Stimulated activated CD4-positive, alpha-beta T cell treated with anti-CD3 and anti-CD28 coated beads, Interleukin-1b, Interleukin-23, amount 100 ng/mL, for 48 hours (primary cell): Measurements from ENCODE around the gene PSMC2.
"Not testable (repeated sequence)": the region's sequence is repeated elsewhere in the genome, so short reads cannot be mapped to it uniquely, and the experiment has no call there.

Experiments
- DNase-seq: peaks from one replicate; pipeline ENCODE4 v3.0.0-alpha.2; 2020

PSMC2 gene

GRCh38 chr7:103379270-103379975 is 32.0 kb downstream of the PSMC2 start:
- no peak for DNase-seq

GRCh38 chr7:103380395-103381191 is 33.1 kb downstream of the PSMC2 start:
- DNase-seq = no peak

GRCh38 chr7:103381280-103382031 is 34.0 kb downstream of the PSMC2 start:
- DNase-seq = no peak

GRCh38 chr7:103382032-103382402 is 34.6 kb downstream of the PSMC2 start:
- DNase-seq = no peak

- no peak for DNase-seq
These were observed 39.8 kb downstream of the PSMC2 start for GRCh38 chr7:103387242-103387641.

- DNase-seq = no peak
These were observed 41.2 kb downstream of the PSMC2 start for GRCh38 chr7:103388469-103389140.

- DNase-seq = no peak
These were observed 41.8 kb downstream of the PSMC2 start for GRCh38 chr7:103389263-103389662.

- no peak for DNase-seq
These were observed 43.7 kb downstream of the PSMC2 start for GRCh38 chr7:103391150-103391549.

- DNase-seq = no peak
These were observed 44.5 kb downstream of the PSMC2 start for GRCh38 chr7:103391976-103392375.

GRCh38 chr7:103394566-103394965 is 47.1 kb downstream of the PSMC2 start:
- no peak for DNase-seq

GRCh38 chr7:103395071-103395470 is 47.6 kb downstream of the PSMC2 start:
- DNase-seq = no peak

GRCh38 chr7:103396471-103396870 is 49.0 kb downstream of the PSMC2 start:
- DNase-seq = no peak

- no peak for DNase-seq
These were observed 51.2 kb downstream of the PSMC2 start for GRCh38 chr7:103398483-103399127.

- DNase-seq = not testable (repeated sequence)
These were observed 52.2 kb downstream of the PSMC2 start for GRCh38 chr7:103399687-103400086.

- not testable (repeated sequence) for DNase-seq
These were observed 58.6 kb downstream of the PSMC2 start for GRCh38 chr7:103405789-103406613.

GRCh38 chr7:103412151-103412550 is 64.7 kb downstream of the PSMC2 start:
- no peak for DNase-seq

- no peak for DNase-seq
These were observed 66.0 kb downstream of the PSMC2 start for GRCh38 chr7:103413407-103413806.

GRCh38 chr7:103418241-103418640 is 70.8 kb downstream of the PSMC2 start:
- no peak for DNase-seq
